PC-9 (cell line): ENCODE measurements around the gene FAM221B. TPM values are rescaled to one million over a fixed set of nuclear protein-coding genes. Genes with fewer than 3 reads are reported as not detected.

Experiments used
- BruUV-seq: library from RNA; stranded (reverse); fragments of 400-500 nt; replicated peaks from 2 replicates; lab custom pipeline; 2021; lab: Mats Ljungman, UMichigan
- CTCF ChIA-PET: fragments of 300-600 bp; sonication (Branson Sonifier 250); formaldehyde crosslinking; loops from one replicate; lab custom pipeline; 2022; ENCODE audit warnings: antibody characterized with exemption; lab: Charles Lee
- POLR2A ChIA-PET: fragments of 300-600 bp; sonication (Branson Sonifier 250); formaldehyde crosslinking; loops from one replicate; lab custom pipeline; 2022; ENCODE audit warnings: antibody characterized with exemption; ENCODE audit not compliant: unreplicated experiment; lab: Charles Lee
- DNase-seq, 2 experiments: peaks; one replicate each; pipeline versions ENCODE4 v3.0.0 to v3.0.0-alpha.2; 2015 to 2022; ENCODE audit warnings: mixed read lengths in 1 of 2
- H2AFZ ChIP-seq: fragments of 200-600 bp; sonication (generic); 2 replicates; pipeline ENCODE4 v1.8.1; 2017; ENCODE audit warnings: antibody characterized with exemption
- H3F3A ChIP-seq: fragments of 200-600 bp; sonication (generic); 2 replicates; pipeline ENCODE4 v1.8.1; 2017; ENCODE audit warnings: antibody characterized with exemption, mild to moderate bottlenecking, low read depth; ENCODE audit not compliant: insufficient read depth
- H3K27ac ChIP-seq: fragments of 200-600 bp; sonication (generic); 2 replicates; pipeline ENCODE4 v1.6.1; 2016; ENCODE audit warnings: mixed run types
- H3K27me3 ChIP-seq: fragments of 200-600 bp; sonication (generic); 2 replicates; pipeline ENCODE4 v1.6.1; 2016; ENCODE audit warnings: low read depth, mixed run types; ENCODE audit not compliant: insufficient read depth
- H3K36me3 ChIP-seq: fragments of 200-600 bp; sonication (generic); 2 replicates; pipeline ENCODE4 v1.6.1; 2016; ENCODE audit warnings: low read depth, mixed run types
- H3K4me1 ChIP-seq: fragments of 200-600 bp; sonication (generic); replicated peaks from 2 replicates; pipeline ENCODE4 v1.6.1; 2016; ENCODE audit warnings: mixed run types; ENCODE audit not compliant: insufficient read depth
- H3K4me2 ChIP-seq: fragments of 200-600 bp; sonication (generic); 2 replicates; pipeline ENCODE4 v1.6.1; 2017; ENCODE audit warnings: mixed run types
- H3K4me3 ChIP-seq: fragments of 200-600 bp; sonication (generic); 2 replicates; pipeline ENCODE4 v1.6.1; 2016; ENCODE audit warnings: mixed run types
- H3K79me2 ChIP-seq: fragments of 200-600 bp; sonication (generic); 2 replicates; pipeline ENCODE4 v1.6.1; 2017; ENCODE audit warnings: low read depth, mixed run types
- H3K9me2 ChIP-seq: fragments of 200-600 bp; sonication (generic); 2 replicates; pipeline ENCODE4 v1.8.1; 2017; ENCODE audit warnings: mild to moderate bottlenecking; ENCODE audit not compliant: insufficient read depth
- H3K9me3 ChIP-seq: fragments of 200-600 bp; sonication (generic); 2 replicates; pipeline ENCODE4 v1.8.1; 2016; ENCODE audit warnings: low read depth; ENCODE audit not compliant: insufficient read depth
- H4K20me1 ChIP-seq: fragments of 200-600 bp; sonication (generic); 2 replicates; pipeline ENCODE4 v1.8.1; 2017; ENCODE audit not compliant: insufficient read depth
- EZH2 ChIP-seq: fragments of 200-600 bp; sonication (generic); IDR thresholded peaks from 2 replicates; pipeline ENCODE4 v1.8.0; 2017; ENCODE audit warnings: antibody characterized with exemption, low read depth
- intact Hi-C: fragments of 100-400 bp; cut with micrococcal nuclease; formaldehyde crosslinking; loops from one replicate; pipeline ENCODE4 v1.10.0; 2022; ENCODE audit not compliant: unreplicated experiment
- total RNA-seq: library from RNA; stranded (reverse); gene quantifications from 2 replicates; pipeline ENCODE4 v1.2.3, GENCODE V29; 2021
- TF ChIP-seq, protein P1 (sequence below): fragments of 200-600 bp; sonication (generic); conservative IDR thresholded peaks from 2 replicates; pipeline ENCODE4 v1.6.1; 2017; ENCODE audit warnings: mixed run types, antibody characterized with exemption, mild to moderate bottlenecking, moderate library complexity

The FAM221B gene
- total RNA-seq, 1 experiment from 2014 or later: not detected

DNA sequence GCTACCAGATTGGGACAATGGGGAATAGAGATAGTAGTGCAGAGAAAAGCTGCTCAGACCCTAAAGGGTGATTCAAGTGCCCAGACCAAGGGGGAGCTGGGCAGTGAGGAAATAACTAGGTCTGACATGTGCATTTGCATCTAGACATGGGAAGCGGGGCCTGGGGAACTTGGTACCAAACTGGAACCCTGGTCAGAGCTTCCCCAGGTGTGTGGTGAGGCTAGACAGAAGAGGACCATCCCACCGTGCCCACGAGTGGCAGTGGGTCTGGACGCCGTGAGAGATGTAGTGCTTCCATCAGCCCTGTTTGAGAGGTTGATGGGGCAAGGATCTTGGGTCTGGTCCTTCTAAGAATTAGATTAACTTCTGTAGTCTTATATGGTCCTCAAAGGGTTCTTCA lies 8.1 kb upstream of the FAM221B start:
- TF ChIP-seq, protein P1, sequence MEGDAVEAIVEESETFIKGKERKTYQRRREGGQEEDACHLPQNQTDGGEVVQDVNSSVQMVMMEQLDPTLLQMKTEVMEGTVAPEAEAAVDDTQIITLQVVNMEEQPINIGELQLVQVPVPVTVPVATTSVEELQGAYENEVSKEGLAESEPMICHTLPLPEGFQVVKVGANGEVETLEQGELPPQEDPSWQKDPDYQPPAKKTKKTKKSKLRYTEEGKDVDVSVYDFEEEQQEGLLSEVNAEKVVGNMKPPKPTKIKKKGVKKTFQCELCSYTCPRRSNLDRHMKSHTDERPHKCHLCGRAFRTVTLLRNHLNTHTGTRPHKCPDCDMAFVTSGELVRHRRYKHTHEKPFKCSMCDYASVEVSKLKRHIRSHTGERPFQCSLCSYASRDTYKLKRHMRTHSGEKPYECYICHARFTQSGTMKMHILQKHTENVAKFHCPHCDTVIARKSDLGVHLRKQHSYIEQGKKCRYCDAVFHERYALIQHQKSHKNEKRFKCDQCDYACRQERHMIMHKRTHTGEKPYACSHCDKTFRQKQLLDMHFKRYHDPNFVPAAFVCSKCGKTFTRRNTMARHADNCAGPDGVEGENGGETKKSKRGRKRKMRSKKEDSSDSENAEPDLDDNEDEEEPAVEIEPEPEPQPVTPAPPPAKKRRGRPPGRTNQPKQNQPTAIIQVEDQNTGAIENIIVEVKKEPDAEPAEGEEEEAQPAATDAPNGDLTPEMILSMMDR: no peak
- TF ChIP-seq EZH2: no peak
- no peak overlapping the region for H3K4me3 ChIP-seq
- H3K27ac ChIP-seq: no peak overlapping the region
- no peaks in the 10 kb centered on the region for H3K27me3 ChIP-seq
- ChIA-PET CTCF (no interaction called here), POLR2A (no interaction called here)
- no peaks in the 10 kb centered on the region for H3K9me3 ChIP-seq
- H2AFZ ChIP-seq: no peak overlapping the region
- H3K79me2 ChIP-seq: no peaks in the 10 kb centered on the region
- no peaks in the 10 kb centered on the region for H3K9me2 ChIP-seq
- no peak overlapping the region for H3K4me2 ChIP-seq
- DNase-seq: no peak
- no peaks in the 10 kb centered on the region; the same call in 1 of the 2 replicates for H3F3A ChIP-seq
- no peaks in the 10 kb centered on the region for H4K20me1 ChIP-seq
- H3K4me1 ChIP-seq: peaks cover 12% of the 10 kb centered on the region
- no TSS peak for BruUV-seq
- intact Hi-C loops: no loop called here
- H3K36me3 ChIP-seq: no peaks in the 10 kb centered on the region

DNA sequence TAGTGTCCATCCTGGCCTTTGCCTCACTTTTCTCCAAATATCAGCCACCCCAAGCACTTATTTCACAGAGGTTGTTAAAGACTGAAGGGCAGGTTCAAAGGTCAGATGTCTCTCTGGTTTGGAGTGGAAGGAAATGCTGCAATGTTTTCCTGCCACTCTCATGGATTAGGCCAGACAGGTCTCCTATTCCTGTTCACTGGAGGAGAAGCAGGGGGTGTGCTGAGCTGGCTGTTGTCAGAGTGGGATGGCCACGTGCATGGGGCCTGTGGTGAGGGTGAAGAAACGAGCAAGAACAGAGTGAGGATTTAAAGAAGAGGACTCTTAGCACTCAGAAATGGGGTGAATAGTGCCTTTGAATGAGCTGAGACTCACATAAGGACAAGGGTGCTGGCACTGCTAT lies 7.2 kb upstream of the FAM221B start:
- Histone ChIP-seq H3K9me2 (no peaks in the 10 kb centered on the region), H4K20me1 (no peaks in the 10 kb centered on the region), H3K4me1 (peaks cover 12% of the 10 kb centered on the region), H3F3A (no peaks in the 10 kb centered on the region; the same call in 1 of the 2 replicates), H3K36me3 (no peaks in the 10 kb centered on the region), H3K4me2 (no peak overlapping the region), H3K27ac (no peak overlapping the region), H2AFZ (no peak overlapping the region), H3K79me2 (no peaks in the 10 kb centered on the region), H3K9me3 (no peaks in the 10 kb centered on the region), H3K4me3 (no peak overlapping the region), H3K27me3 (no peaks in the 10 kb centered on the region)
- intact Hi-C loops: no loop called here
- POLR2A ChIA-PET: no interaction called here
- no peak for TF ChIP-seq EZH2
- TF ChIP-seq, protein P1: no peak
- CTCF ChIA-PET: no interaction called here
- BruUV-seq: no TSS peak
- DNase-seq: no peak

DNA sequence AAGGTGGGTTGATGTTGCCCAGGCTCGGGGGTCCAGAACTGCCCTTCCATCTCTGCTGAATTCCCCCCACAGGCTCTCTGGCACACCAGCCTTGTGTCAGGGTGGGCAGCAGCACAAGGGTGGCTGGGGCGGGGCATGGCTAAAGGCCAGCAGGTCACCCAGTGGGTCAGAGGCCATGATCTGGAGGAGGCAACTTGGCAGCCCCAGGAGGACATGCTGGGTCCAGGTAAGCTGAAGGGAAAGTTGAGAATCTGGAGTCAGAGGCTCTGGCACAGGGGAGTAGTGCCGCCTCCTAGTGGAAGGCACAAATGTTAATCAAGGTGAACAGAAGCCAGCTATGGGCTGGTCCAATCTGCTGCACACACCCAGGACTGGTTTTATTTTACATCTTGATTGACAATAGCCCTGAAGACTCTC lies 6.7 kb upstream of the FAM221B start:
- no peaks in the 10 kb centered on the region for H3K79me2 ChIP-seq
- ChIA-PET POLR2A (no interaction called here), CTCF (no interaction called here)
- no peak overlapping the region for H3K4me3 ChIP-seq
- BruUV-seq: no TSS peak
- no peaks in the 10 kb centered on the region for H3K27me3 ChIP-seq
- H3K4me1 ChIP-seq: peaks cover 12% of the 10 kb centered on the region
- H2AFZ ChIP-seq: no peak overlapping the region
- TF ChIP-seq, protein P1: no peak; the same call in 1 of the 2 replicates
- TF ChIP-seq EZH2: no peak
- no peaks in the 10 kb centered on the region for H3K9me2 ChIP-seq
- no peaks in the 10 kb centered on the region for H3K36me3 ChIP-seq
- no peaks in the 10 kb centered on the region for H3K9me3 ChIP-seq
- H3F3A ChIP-seq: no peaks in the 10 kb centered on the region; the same call in 1 of the 2 replicates
- intact Hi-C loops: no loop called here
- H4K20me1 ChIP-seq: no peaks in the 10 kb centered on the region
- no peak overlapping the region for H3K4me2 ChIP-seq
- no peak overlapping the region for H3K27ac ChIP-seq
- no peak for DNase-seq
